GM12873 (cell line): ENCODE measurements around the gene HPS5.

ENCODE experiments used
- CTCF ChIP-seq: IDR thresholded peaks from 2 replicates; pipeline ENCODE4 v1.5.1; 2012; ENCODE audit warnings: low read depth, mild to moderate bottlenecking, moderate library complexity, low read length, control low read depth; ENCODE audit not compliant: insufficient read depth; ENCODE audit errors: missing control alignments

Gene HPS5

GRCh38 chr11:18364495-18365073 lies 42.6 kb upstream of the HPS5 start:
- TF ChIP-seq CTCF, result no peak

DNA sequence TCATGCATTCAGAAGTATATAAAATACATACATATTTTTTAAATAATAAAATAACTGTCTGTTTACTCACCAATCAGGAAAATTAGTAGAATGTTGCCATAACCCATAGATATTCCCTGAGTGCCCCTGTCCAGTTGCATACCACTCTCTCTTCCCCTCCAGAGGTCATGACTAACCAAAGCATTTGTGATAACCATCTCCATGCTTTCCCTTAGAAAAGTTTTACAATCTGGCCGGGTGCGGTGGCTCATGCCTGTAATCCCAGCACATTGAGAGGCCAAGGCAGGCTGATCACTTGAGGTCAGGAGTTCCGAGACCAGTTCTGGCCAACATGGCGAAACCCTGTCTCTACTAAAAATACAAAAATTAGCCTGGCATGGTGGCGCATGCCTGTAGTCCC lies 39.2 kb upstream of the HPS5 start:
- TF ChIP-seq CTCF, result no peak

DNA sequence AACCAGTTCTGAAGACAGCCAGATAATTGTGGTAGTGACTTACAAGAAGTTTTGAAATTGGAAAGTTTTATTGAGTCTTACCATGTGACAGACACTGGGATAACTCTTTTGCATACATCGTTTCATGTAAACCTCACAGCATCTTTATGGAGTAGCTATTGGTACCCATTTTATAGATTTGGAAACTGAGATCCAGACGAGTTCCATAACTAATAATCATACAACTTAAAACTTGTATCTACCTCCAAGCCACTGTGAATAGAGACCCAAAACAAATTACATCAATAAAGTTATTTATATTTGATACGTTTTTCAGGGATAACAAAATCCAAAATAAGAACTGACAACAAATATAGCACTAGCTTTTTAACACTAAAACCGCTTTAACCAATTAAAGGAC lies 36.7 kb upstream of the HPS5 start:
- TF ChIP-seq CTCF, result no peak

- TF ChIP-seq CTCF, result no peak
Measured at GRCh38 chr11:18352581-18352980, 30.6 kb upstream of the HPS5 start.

- TF ChIP-seq CTCF, result no peak
Measured at GRCh38 chr11:18347471-18348125, 25.7 kb upstream of the HPS5 start.

DNA sequence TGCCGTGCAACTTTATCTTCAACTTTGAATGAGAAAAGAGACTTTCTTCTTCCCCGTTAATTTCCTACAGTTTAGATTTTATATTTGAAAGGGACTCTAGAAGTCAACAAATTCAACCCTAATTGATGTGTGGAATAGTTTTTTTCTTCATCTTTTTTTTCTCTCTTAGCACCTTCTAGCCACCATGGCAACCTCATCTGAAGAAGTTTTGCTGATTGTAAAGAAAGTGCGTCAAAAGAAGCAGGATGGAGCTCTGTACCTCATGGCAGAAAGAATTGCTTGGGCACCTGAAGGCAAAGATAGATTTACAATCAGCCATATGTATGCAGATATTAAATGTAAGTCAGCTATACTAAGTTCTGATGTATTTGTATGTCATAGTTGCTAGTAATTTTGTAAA lies 11.0 kb upstream of the HPS5 start:
- TF ChIP-seq CTCF, result no peak

- TF ChIP-seq CTCF, result no peak
Measured at GRCh38 chr11:18332302-18332701, 10.4 kb upstream of the HPS5 start.
